B cell (primary cell): ENCODE results near the gene SEC62. TPM values are rescaled to one million over a fixed set of nuclear protein-coding genes. Genes with fewer than 3 reads are reported as not detected.
A peak's percentile ranks its signal among the peaks of the same experiment; 100 is the strongest.

ENCODE experiments used
- ATAC-seq: fragments of 200-7000 bp; cut with Tn5 transposase; one replicate; pipeline ENCODE4 v1.10.0; 2021; ENCODE audit warnings: low read depth, mild to moderate bottlenecking, moderate number of reproducible peaks, moderate library complexity
- CTCF ChIA-PET: fragments of 350-600 bp; sonication (Branson Sonifier 250); formaldehyde crosslinking; loops from one replicate; lab custom pipeline; 2021; ENCODE audit warnings: antibody characterized with exemption, inconsistent platforms; lab: Charles Lee
- POLR2A ChIA-PET: fragments of 350-600 bp; sonication (Branson Sonifier 250); formaldehyde crosslinking; loops from one replicate; lab custom pipeline; 2021; ENCODE audit warnings: antibody characterized with exemption; lab: Charles Lee
- DNase-seq: peaks from one replicate; pipeline ENCODE4 v3.0.0; 2013
- H2AFZ ChIP-seq: 2 replicates; pipeline ENCODE4 v1.6.1; 2012; ENCODE audit warnings: mild to moderate bottlenecking, low read depth, low read length; ENCODE audit not compliant: insufficient read depth, poor library complexity, severe bottlenecking
- H3K27ac ChIP-seq, 2 donors: 1 replicate in 1 of 2; 2 replicates in 1 of 2; pipeline ENCODE4 v1.5.1; 2012 to 2013; ENCODE audit warnings: low read length in 2 of 2, mild to moderate bottlenecking in 2 of 2, moderate library complexity in 1 of 2
- H3K27me3 ChIP-seq, 4 experiments: fragments of 200-600 bp in 1 of 4; sonication (generic) in 1 of 4; replicated peaks in 1 of 4; 1 replicate in 2 of 4; 2 replicates in 2 of 4; pipeline versions ENCODE4 v1.6.1 to v1.7.0; 2013 to 2016; ENCODE audit warnings: low read length in 3 of 4, mild to moderate bottlenecking in 2 of 4, mixed read lengths in 1 of 4, moderate library complexity in 1 of 4; ENCODE audit not compliant: insufficient read depth in 4 of 4, control insufficient read depth in 3 of 4; ENCODE audit errors: control extremely low read depth in 1 of 4
- H3K36me3 ChIP-seq, 2 experiments: replicated peaks in 1 of 2; 1 replicate in 1 of 2; 2 replicates in 1 of 2; pipeline versions ENCODE4 v1.6.1 to v1.7.1; 2013; ENCODE audit warnings: low read length in 1 of 2; ENCODE audit not compliant: insufficient read depth in 2 of 2, control insufficient read depth in 1 of 2; ENCODE audit errors: control extremely low read depth in 1 of 2, extremely low read depth in 1 of 2
- H3K4me1 ChIP-seq, 2 donors: fragments of 200-600 bp in 1 of 2; sonication (generic) in 1 of 2; 1 replicate in 1 of 2; 2 replicates in 1 of 2; pipeline versions ENCODE4 v1.5.1 to v1.6.1; 2013 to 2017; ENCODE audit warnings: low read length in 2 of 2; ENCODE audit not compliant: control insufficient read depth in 2 of 2, insufficient read depth in 2 of 2
- H3K4me2 ChIP-seq: replicated peaks from 2 replicates; pipeline ENCODE3; 2012; ENCODE audit warnings: mild to moderate bottlenecking, low read depth, low read length; ENCODE audit not compliant: poor library complexity, severe bottlenecking
- H3K4me3 ChIP-seq, 5 experiments: fragments of 200-600 bp in 1 of 5; sonication (generic) in 1 of 5; 1 replicate in 3 of 5; 2 replicates in 2 of 5; pipeline versions ENCODE4 v1.5.1 to v1.7.0; 2011 to 2016; ENCODE audit warnings: low read length in 4 of 5, mild to moderate bottlenecking in 4 of 5, low read depth in 2 of 5, control low read depth in 1 of 5, moderate library complexity in 1 of 5; ENCODE audit not compliant: insufficient read depth in 1 of 5; ENCODE audit errors: control extremely low read depth in 1 of 5, extremely low read depth in 1 of 5
- H3K79me2 ChIP-seq: fragments of 200-600 bp; sonication (generic); one replicate; pipeline ENCODE4 v1.6.0; 2016; ENCODE audit warnings: low read length; ENCODE audit not compliant: control insufficient read depth, insufficient read depth
- H3K9ac ChIP-seq: fragments of 200-600 bp; sonication (generic); 2 replicates; pipeline ENCODE4 v1.6.1; 2017; ENCODE audit warnings: mild to moderate bottlenecking, low read length, moderate library complexity
- H3K9me3 ChIP-seq, 3 donors: one replicate each; pipeline versions ENCODE4 v1.6.1 to v1.7.1; 2013; ENCODE audit warnings: low read length in 2 of 3; ENCODE audit not compliant: control insufficient read depth in 2 of 3, insufficient read depth in 1 of 3; ENCODE audit errors: control extremely low read depth in 1 of 3
- H4K20me1 ChIP-seq: 2 replicates; pipeline ENCODE4 v1.6.0; 2012; ENCODE audit warnings: mild to moderate bottlenecking, low read length; ENCODE audit not compliant: insufficient read depth, control insufficient read depth, poor library complexity, severe bottlenecking
- H3K27ac Mint-ChIP-seq: one replicate; pipeline ENCODE4 v1.8.0; 2021; ENCODE audit warnings: mixed read lengths
- H3K27me3 Mint-ChIP-seq: one replicate; pipeline ENCODE4 v1.8.0; 2021; ENCODE audit warnings: mixed read lengths
- H3K4me1 Mint-ChIP-seq: one replicate; pipeline ENCODE4 v1.8.0; 2021; ENCODE audit warnings: mixed read lengths
- H3K4me3 Mint-ChIP-seq: one replicate; pipeline ENCODE4 v1.8.0; 2021; ENCODE audit warnings: mixed read lengths
- H3K9me3 Mint-ChIP-seq: one replicate; pipeline ENCODE4 v1.8.0; 2022; ENCODE audit warnings: mixed read lengths; ENCODE audit not compliant: insufficient read depth
- CTCF ChIP-seq: fragments of 200-600 bp; IDR thresholded peaks from one replicate; pipeline ENCODE4 v1.8.0; 2022; ENCODE audit warnings: antibody characterized with exemption, mild to moderate bottlenecking
- EZH2 ChIP-seq: IDR thresholded peaks from 2 replicates; pipeline ENCODE4 v1.6.1; 2012; ENCODE audit warnings: borderline replicate concordance, low read depth, mild to moderate bottlenecking, moderate library complexity, low read length; ENCODE audit not compliant: insufficient read depth, poor library complexity, severe bottlenecking
- WGBS: methylation state at CpG from one replicate; pipeline ENCODE4 v1.1.5; 2013; ENCODE audit warnings: missing lambda C conversion rate; ENCODE audit not compliant: insufficient coverage; 5-methylcytosine and 5-hydroxymethylcytosine counted together
- intact Hi-C: fragments of 100-400 bp; cut with micrococcal nuclease; formaldehyde crosslinking; loops from one replicate; pipeline ENCODE4 v1.10.0; 2022
- polyA plus RNA-seq: library from polyadenylated mRNA; depleted of rRNA; stranded (reverse); fragments of >200 nt; gene quantifications from 2 replicates; pipeline ENCODE4 v1.2.3, GENCODE V29; 2012
- total RNA-seq, 2 donors: library from RNA; stranded (reverse); fragments of 120-200 nt in 1 of 2; gene quantifications; 1 replicate in 1 of 2; 2 replicates in 1 of 2; pipeline versions ENCODE4 v1.2.3 to v1.2.4, GENCODE V29; 2013 to 2022

Gene SEC62
- total and polyA plus RNA-seq, 2 donors (not counting 1 experiment from before 2014, with no cell fraction given), result 40.3 to 166 TPM

GRCh38 chr3:170044795-170045244 is 78.2 kb downstream of the SEC62 start:
- Histone ChIP-seq H3K4me3 (peak overlapping the region; percentile 7 to 28 (median 21)), H3K27ac (peak overlapping the region; percentile 84 to 89)
- CTCF ChIA-PET, result interaction anchor here (1.2 to 1.7 kb wide), 3 partner anchors 9 to 44 kb away, joined by 3 to 8 read pairs (median 4); no protein-coding TSS in a partner anchor

More at GRCh38 chr3:170044795-170045244, 78.2 kb downstream of the SEC62 start:
- Histone ChIP-seq H3K4me2 (peak overlapping the region; percentile 70), H3K9me3 (no peaks in the 10 kb centered on the region), H3K36me3 (peaks cover 0 to 9% of the 10 kb centered on the region in 2 experiments), H3K27me3 (no peaks in the 10 kb centered on the region), H3K4me1 (peaks cover 21 to 33% of the 10 kb centered on the region in 2 donors), H4K20me1 (no peaks in the 10 kb centered on the region), H2AFZ (peak overlapping the region; percentile 9), H3K79me2 (peaks cover 55% of the 10 kb centered on the region), H3K9ac (peak overlapping the region; percentile 20)
- Mint-ChIP-seq H3K9me3 (no peaks in the 10 kb centered on the region), H3K27ac (peak overlapping the region; percentile 91), H3K4me3 (peak overlapping the region; percentile 68), H3K4me1 (peaks cover 52% of the 10 kb centered on the region), H3K27me3 (no peaks in the 10 kb centered on the region)
- ATAC-seq (peak; percentile 83), DNase-seq (peak; percentile 92)
- TF ChIP-seq EZH2 (no peak), CTCF (no peak)
- POLR2A ChIA-PET, result interaction anchor here (0.8 kb wide), 1 partner anchor 78 kb away, joined by 7 read pairs; the partner anchor contains the start of gene SEC62
- intact Hi-C loops, result loop anchor here (1.0 kb wide), 1 partner anchor 8 kb away; the partner anchor contains the start of gene GPR160
- WGBS, result 4% methylated on average over 6 of the region's 8 CpGs
